ENCODE results near the gene NUP153.

Gene NUP153

GRCh38 chr6:17656644-17657043, 50.1 kb downstream of the NUP153 start:
- POLR2A ChIA-PET, result no interaction called here
- CTCF ChIA-PET, result no interaction called here

GRCh38 chr6:17656092-17656491, 50.6 kb downstream of the NUP153 start:
- POLR2A ChIA-PET, result no interaction called here
- no peak for TF ChIP-seq FOXK2 (IDR thresholded peaks at IDR 0.05)
- TF ChIP-seq SUZ12 (IDR thresholded peaks at IDR 0.05), result no peak
- TF ChIP-seq TARDBP (IDR thresholded peaks at IDR 0.05), result no peak
- TF ChIP-seq CTBP1 (IDR thresholded peaks at IDR 0.05; ENCODE audit: borderline replicate concordance), result no peak
- no peak for TF ChIP-seq SP1 (IDR thresholded peaks at IDR 0.05)
- TF ChIP-seq L3MBTL2 (conservative IDR thresholded peaks at IDR 0.05), result no peak
- TF ChIP-seq FOXM1 (IDR thresholded peaks at IDR 0.05; ENCODE audit: borderline replicate concordance), result no peak
- TF ChIP-seq ZNF384 (IDR thresholded peaks at IDR 0.05), result no peak
- TF ChIP-seq ELF4 (IDR thresholded peaks at IDR 0.05), result no peak
- TF ChIP-seq NFRKB (IDR thresholded peaks at IDR 0.05), result no peak
- no peak for TF ChIP-seq PKNOX1 (IDR thresholded peaks at IDR 0.05)
- DNase-seq (ENCODE audit: extremely low spot score), result no peak
- CTCF ChIA-PET, result no interaction called here

More at GRCh38 chr6:17656644-17657043, 50.1 kb downstream of the NUP153 start:
- no peak for TF ChIP-seq LEF1 (IDR thresholded peaks at IDR 0.05; ENCODE audit: borderline replicate concordance)
- no peak for TF ChIP-seq PKNOX1 (IDR thresholded peaks at IDR 0.05)
- no peak for TF ChIP-seq BHLHE40 (IDR thresholded peaks at IDR 0.05; ENCODE audit: borderline replicate concordance)
- no peak for TF ChIP-seq NFRKB (IDR thresholded peaks at IDR 0.05)
- DNase-seq (ENCODE audit: extremely low spot score), result no peak

GRCh38 chr6:17653198-17653882, 53.4 kb downstream of the NUP153 start:
- POLR2A ChIA-PET, result no interaction called here
- no peak for TF ChIP-seq ELF4 (IDR thresholded peaks at IDR 0.05)
- TF ChIP-seq FOXA1 (IDR thresholded peaks at IDR 0.05), result no peak
- no peak for TF ChIP-seq TARDBP (IDR thresholded peaks at IDR 0.05)
- TF ChIP-seq ZNF384 (IDR thresholded peaks at IDR 0.05), result no peak
- TF ChIP-seq CTBP1 (IDR thresholded peaks at IDR 0.05; ENCODE audit: borderline replicate concordance), result no peak
- TF ChIP-seq ARNT (IDR thresholded peaks at IDR 0.05), result no peak
- no peak for TF ChIP-seq FOXM1 (IDR thresholded peaks at IDR 0.05; ENCODE audit: borderline replicate concordance)
- TF ChIP-seq SP1 (IDR thresholded peaks at IDR 0.05), result no peak
- TF ChIP-seq LEF1 (IDR thresholded peaks at IDR 0.05; ENCODE audit: borderline replicate concordance), result no peak
- no peak for TF ChIP-seq NFRKB (IDR thresholded peaks at IDR 0.05)
- no peak for TF ChIP-seq L3MBTL2 (conservative IDR thresholded peaks at IDR 0.05)
- no peak for TF ChIP-seq PKNOX1 (IDR thresholded peaks at IDR 0.05)
- no peak for TF ChIP-seq BHLHE40 (IDR thresholded peaks at IDR 0.05; ENCODE audit: borderline replicate concordance)
- no peak for TF ChIP-seq FOXK2 (IDR thresholded peaks at IDR 0.05)
- TF ChIP-seq SUZ12 (IDR thresholded peaks at IDR 0.05), result no peak
- TF ChIP-seq HDGF (IDR thresholded peaks at IDR 0.05; ENCODE audit: borderline replicate concordance), result no peak
- no peak for DNase-seq (ENCODE audit: extremely low spot score)
- CTCF ChIA-PET, result no interaction called here

- TF ChIP-seq ZNF384 (IDR thresholded peaks at IDR 0.05), result no peak
- TF ChIP-seq CTBP1 (IDR thresholded peaks at IDR 0.05; ENCODE audit: borderline replicate concordance), result no peak
- no peak for TF ChIP-seq HDGF (IDR thresholded peaks at IDR 0.05; ENCODE audit: borderline replicate concordance)
- no peak for TF ChIP-seq BHLHE40 (IDR thresholded peaks at IDR 0.05; ENCODE audit: borderline replicate concordance)
- no peak for TF ChIP-seq NFRKB (IDR thresholded peaks at IDR 0.05)
- no peak for TF ChIP-seq PKNOX1 (IDR thresholded peaks at IDR 0.05)
- no peak for TF ChIP-seq L3MBTL2 (conservative IDR thresholded peaks at IDR 0.05)
- no peak for TF ChIP-seq FOXM1 (IDR thresholded peaks at IDR 0.05; ENCODE audit: borderline replicate concordance)
- no peak for TF ChIP-seq TARDBP (IDR thresholded peaks at IDR 0.05)
- TF ChIP-seq SUZ12 (IDR thresholded peaks at IDR 0.05), result no peak
- no peak for TF ChIP-seq LEF1 (IDR thresholded peaks at IDR 0.05; ENCODE audit: borderline replicate concordance)
- no peak for TF ChIP-seq FOXK2 (IDR thresholded peaks at IDR 0.05)
- no peak for TF ChIP-seq ELF4 (IDR thresholded peaks at IDR 0.05)
- TF ChIP-seq SP1 (IDR thresholded peaks at IDR 0.05), result no peak
- TF ChIP-seq ARNT (IDR thresholded peaks at IDR 0.05), result no peak
- no peak for TF ChIP-seq FOXA1 (IDR thresholded peaks at IDR 0.05)
- ChIA-PET CTCF (no interaction called here), POLR2A (no interaction called here)
- DNase-seq (ENCODE audit: extremely low spot score), result no peak
Observed at GRCh38 chr6:17650656-17651309, 55.9 kb downstream of the NUP153 start.

- no peak for DNase-seq (ENCODE audit: extremely low spot score)
- ChIA-PET CTCF (no interaction called here), POLR2A (no interaction called here)
- TF ChIP-seq FOXA1 (IDR thresholded peaks at IDR 0.05), result no peak
- TF ChIP-seq L3MBTL2 (conservative IDR thresholded peaks at IDR 0.05), result no peak
- TF ChIP-seq SUZ12 (IDR thresholded peaks at IDR 0.05), result no peak
- TF ChIP-seq ELF4 (IDR thresholded peaks at IDR 0.05), result no peak
- TF ChIP-seq CTBP1 (IDR thresholded peaks at IDR 0.05; ENCODE audit: borderline replicate concordance), result no peak
- no peak for TF ChIP-seq FOXK2 (IDR thresholded peaks at IDR 0.05)
- TF ChIP-seq HDGF (IDR thresholded peaks at IDR 0.05; ENCODE audit: borderline replicate concordance), result no peak
- TF ChIP-seq ARNT (IDR thresholded peaks at IDR 0.05), result no peak
- TF ChIP-seq ZNF384 (IDR thresholded peaks at IDR 0.05), result no peak
- no peak for TF ChIP-seq PKNOX1 (IDR thresholded peaks at IDR 0.05)
- TF ChIP-seq FOXM1 (IDR thresholded peaks at IDR 0.05; ENCODE audit: borderline replicate concordance), result no peak
Observed at GRCh38 chr6:17648745-17649144, 58.0 kb downstream of the NUP153 start.

All from HEK293T (cell line).